Activated T-helper 9 cell treated with anti-CD3 and anti-CD28 coated beads, Interleukin-2, amount 50 U/mL, for 16 hours (primary cell): ENCODE data around the gene NFAT5.
"Not testable (repeated sequence)": the region's sequence is repeated elsewhere in the genome, so short reads cannot be mapped to it uniquely, and the experiment has no call there.

Experiments
- DNase-seq: peaks from one replicate; pipeline ENCODE4 v3.0.0-alpha.2; 2020; ENCODE audit warnings: low read depth

The NFAT5 gene

GRCh38 chr16:69555437-69555836 lies 10.3 kb upstream of the NFAT5 start:
- DNase-seq: no peak

- DNase-seq: no peak
These were observed 9.9 kb upstream of the NFAT5 start for GRCh38 chr16:69555867-69556266.

DNA sequence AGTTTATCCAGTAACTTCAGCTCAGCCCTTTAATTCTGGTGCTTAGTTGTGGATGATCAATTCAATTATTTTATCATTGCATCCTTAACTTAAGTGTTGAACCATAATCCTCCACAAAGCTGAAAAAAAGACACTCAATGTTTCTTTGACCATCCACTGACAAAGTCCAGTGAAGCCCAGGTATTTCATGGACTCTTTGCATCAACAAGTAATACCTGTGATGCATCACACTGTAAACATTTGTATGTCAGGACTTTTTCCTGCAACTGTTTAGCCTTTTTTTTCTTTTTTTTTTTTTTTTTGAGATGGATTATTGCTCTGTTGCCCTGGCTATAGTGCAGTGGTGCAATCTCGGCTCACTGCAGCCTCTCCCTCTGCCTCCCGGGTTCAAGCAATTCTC lies 6.6 kb upstream of the NFAT5 start:
- no peak for DNase-seq

DNA sequence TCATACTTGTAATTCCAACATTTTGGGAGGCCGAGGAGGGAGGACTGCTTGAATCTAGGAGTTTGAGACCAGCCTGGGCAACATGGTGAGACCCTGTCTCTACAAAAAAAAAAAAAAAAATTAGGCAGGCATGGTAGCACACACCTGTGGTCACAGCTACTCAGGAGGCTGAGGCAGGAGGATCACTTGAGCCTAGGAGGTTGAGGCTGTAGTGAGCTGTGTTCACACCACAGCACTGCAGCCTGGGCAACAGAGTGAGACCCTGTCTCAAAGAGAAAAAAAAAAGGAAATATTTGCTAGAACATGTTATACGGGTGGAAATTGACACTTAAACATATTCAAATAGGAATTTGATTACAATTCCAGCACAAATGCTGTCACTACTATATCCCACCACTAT lies 4.4 kb upstream of the NFAT5 start:
- not testable (repeated sequence) for DNase-seq

DNA sequence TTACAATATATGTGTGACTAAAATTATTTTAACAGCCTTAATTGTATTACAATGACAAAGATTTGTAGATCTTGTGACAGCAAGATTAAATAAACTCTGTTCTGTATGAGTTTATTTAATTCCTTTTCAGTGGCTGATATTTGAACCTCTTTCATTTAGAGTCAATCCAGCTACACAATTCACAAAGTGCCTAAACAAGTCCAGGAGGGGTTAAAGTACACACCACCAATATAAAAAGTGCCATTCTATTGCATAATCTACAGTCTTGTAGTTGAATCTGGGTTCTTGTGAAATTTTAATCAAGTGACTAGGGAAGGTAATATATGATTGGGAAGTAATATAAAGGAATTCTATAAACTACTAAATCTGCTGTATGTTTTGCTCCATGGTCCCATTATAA lies 3.9 kb upstream of the NFAT5 start:
- no peak for DNase-seq

DNA sequence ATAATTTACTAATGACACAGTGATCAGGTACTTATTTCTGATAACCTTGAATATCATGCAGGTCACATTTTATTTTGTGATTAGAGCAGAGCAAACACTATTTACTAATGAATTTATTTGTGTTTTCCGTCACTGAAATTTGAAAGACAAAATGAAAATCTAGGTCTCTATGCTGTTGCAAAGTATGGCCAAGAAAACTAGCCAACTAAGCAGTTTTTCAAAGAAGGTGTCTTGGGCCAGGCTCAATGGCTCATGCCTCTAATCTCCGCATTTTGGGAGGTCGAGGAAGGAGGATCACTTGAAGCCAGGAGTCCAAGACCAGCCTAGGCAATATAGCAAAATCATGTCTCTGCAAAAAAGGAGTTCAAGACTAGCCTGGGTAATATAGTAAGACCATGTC lies 3.0 kb upstream of the NFAT5 start:
- no peak for DNase-seq

GRCh38 chr16:69563605-69564580 lies 1.9 kb upstream of the NFAT5 start:
- DNase-seq: peak; percentile 45

GRCh38 chr16:69564845-69565670 lies 708 bp upstream of the NFAT5 start:
- no peak for DNase-seq

- DNase-seq: peak; percentile 8
These were observed 644 bp downstream of the NFAT5 start for GRCh38 chr16:69566240-69566980.

DNA sequence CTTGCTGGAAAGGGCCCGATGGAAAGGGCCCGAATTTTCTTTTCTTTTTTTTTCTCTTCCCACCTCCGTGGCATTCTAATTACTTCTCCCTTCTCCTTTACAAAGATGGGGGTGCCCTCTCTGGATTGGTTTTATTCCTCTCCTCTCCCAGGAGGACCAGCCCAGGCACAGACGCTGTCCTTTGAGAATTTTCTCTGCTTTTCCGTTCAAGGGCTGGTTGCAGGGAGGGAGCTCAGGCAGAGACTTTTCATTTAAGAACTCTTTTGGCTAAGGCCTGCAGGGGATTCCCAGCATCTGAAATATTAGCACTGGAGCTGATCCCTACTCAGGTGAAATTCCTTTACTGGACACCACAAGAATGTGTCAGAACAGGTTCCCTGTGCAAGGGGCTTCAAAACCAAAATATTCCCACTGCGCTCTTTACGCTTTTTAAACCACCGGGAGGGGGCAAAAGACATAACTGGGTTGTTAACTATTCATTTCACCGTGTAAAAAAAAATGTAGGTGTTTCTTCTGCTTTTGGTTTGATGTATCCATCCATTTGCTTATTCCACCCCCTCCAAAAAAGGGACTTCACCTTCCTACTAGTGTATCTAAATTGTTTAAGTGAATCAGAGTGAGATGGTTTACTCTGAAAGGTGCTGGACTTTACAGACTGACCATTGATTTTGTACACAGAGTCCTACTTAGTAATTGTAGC lies 1.4 kb downstream of the NFAT5 start:
- DNase-seq: no peak

- no peak for DNase-seq
These were observed 2.9 kb downstream of the NFAT5 start for GRCh38 chr16:69568676-69569075.

DNA sequence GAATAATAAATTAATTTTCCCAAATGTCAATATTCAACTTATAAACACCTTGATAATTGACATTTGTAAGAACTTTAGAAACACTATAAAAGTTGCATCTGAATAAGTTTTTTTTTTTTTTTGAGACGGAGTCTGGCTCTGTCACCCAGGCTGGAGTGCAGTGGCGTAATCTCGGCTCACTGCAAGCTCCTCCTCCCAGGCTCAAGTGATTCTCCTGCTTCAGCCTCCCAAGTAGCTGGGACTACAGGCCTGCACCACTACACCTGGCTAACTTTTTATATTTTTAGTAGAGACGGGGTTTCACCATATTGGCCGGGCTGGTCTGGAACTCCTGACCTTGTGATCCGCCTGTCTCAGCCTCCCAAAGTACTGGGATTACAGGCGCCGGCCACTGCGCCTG lies 13.0 kb downstream of the NFAT5 start:
- DNase-seq: not testable (repeated sequence)

DNA sequence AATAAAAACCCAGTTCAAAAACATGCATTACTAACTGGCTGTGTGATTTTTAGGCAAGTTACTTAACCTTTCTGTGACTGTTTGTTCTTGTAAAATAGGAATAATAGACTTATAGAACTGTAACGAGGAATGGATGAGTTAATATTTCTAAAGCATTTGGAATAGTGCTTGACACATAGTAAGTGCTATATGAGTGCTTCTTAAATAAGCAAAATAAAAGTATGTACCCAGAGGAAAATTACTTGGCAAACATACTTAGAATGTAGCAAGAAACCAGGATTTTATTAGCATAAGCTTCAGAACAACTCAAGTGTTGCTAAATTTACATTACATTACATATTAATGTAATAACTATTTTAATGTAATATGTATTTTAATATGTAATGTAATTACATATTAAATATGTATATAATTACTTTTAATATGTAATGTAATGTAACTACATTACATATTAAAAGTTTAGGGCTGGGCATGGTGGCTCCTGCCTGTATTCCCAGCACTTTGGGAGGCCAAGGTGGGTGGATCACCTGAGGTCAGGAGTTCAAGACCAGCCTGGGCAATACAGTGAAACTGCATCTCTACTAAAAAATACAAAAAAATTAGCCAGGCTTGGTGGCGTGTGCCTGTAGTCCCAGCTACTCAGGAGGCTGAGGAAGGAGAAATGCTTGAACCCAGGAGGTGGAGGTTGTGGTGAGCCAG lies 14.2 kb downstream of the NFAT5 start:
- DNase-seq: no peak

- DNase-seq: no peak
These were observed 15.5 kb downstream of the NFAT5 start for GRCh38 chr16:69581297-69581696.

- DNase-seq: not testable (repeated sequence)
These were observed 18.7 kb downstream of the NFAT5 start for GRCh38 chr16:69584493-69584892.

GRCh38 chr16:69589434-69590269 lies 23.9 kb downstream of the NFAT5 start:
- DNase-seq: no peak

GRCh38 chr16:69590590-69590989 lies 24.8 kb downstream of the NFAT5 start:
- DNase-seq: no peak

- no peak for DNase-seq
These were observed 28.0 kb downstream of the NFAT5 start for GRCh38 chr16:69593751-69594255.

DNA sequence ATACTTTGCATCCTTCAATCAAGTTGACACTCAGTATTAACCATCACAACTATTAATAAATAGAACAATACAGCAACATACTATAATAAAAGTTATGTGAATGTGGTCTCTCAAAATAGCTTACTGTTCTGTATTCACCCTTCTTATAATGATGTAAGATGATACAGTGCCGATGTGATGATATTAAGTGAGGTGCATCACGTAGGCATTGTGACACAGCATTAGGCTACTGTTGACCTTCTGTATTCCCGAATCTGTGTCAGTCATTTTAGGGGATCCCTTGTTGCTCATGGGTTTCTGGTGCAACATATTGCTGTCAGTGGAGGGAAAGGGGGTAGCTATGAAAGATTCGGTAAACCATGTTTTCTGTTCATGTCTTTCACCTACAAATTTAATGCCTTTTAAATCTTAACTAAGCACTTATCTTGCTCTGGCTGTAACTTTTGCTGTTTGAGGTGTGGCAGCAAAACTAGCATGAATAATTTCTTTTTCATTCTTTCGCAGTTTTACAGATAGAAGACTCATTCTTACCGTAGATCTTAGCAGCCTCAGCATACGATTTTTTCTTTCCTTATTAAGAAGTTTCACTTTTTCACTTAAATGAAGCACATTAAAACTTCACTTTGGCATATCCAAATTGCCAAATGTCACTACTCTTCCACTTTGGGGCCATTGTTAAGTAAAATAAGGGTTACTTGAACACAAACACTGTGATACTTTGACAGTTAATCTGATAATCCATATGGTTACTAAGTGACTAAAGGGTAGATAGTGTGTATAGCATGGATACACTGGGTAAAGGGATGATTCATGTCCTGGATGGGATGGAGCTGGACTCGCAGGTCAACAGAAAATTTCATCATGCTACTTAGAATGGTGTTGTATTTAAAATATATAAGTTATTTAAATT lies 29.6 kb downstream of the NFAT5 start:
- no peak for DNase-seq
